ENCODE measurements around the gene YY2.
"Not testable (repeated sequence)": the region's sequence is repeated elsewhere in the genome, so short reads cannot be mapped to it uniquely, and the experiment has no call there.

Gene YY2

GRCh38 chrX:21856504-21856903 lies 717 bp downstream of the YY2 start:
- Histone ChIP-seq H3K27ac (no peak overlapping the region), H3K4me3 (no peak overlapping the region), H3K36me3 (ENCODE audit: insufficient read depth, low read length) (peaks cover 13% of the 10 kb centered on the region), H3K9me3 (ENCODE audit: low read depth, low read length) (no peaks in the 10 kb centered on the region), H3K9ac (ENCODE audit: insufficient read length) (no peak overlapping the region)
- DNase-seq (ENCODE audit: low read depth, low spot score) = no peak
- TF ChIP-seq EZH2 (IDR thresholded peaks at IDR 0.05) (no peak), FOXP2 (optimal IDR thresholded peaks at IDR 0.05; ENCODE audit: control extremely low read depth, extremely low read length, insufficient read depth) (no peak), POLR2AphosphoS5 (IDR thresholded peaks at IDR 0.05; ENCODE audit: borderline replicate concordance, low read depth, low read length) (no peak)

DNA sequence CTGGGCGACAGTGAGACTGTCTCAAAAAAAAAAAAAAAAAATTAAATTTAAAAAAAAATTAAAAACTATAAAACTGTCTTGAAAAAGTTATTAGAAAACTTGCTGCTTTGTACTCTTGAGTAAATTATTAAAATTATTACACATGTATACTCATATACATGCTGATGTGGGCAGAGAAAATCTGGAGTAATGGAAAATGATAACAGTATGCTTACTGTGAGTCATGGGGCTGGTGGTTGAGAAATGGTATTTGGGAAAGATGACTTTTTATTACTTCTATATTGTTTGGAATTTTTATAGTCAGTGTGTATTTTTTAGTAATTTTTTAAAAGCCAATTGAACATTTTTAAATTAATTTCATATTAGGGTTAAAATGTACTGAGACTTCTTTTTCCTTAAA lies 7.5 kb downstream of the YY2 start:
- no peak for DNase-seq (ENCODE audit: low read depth, low spot score)

GRCh38 chrX:21865436-21865835 lies 9.6 kb downstream of the YY2 start:
- no peak for DNase-seq (ENCODE audit: low read depth, low spot score)

More for the DNA sequence above, 7.5 kb downstream of the YY2 start:
- Histone ChIP-seq H3K4me3 (no peak overlapping the region), H3K36me3 (ENCODE audit: insufficient read depth, low read length) (no peaks in the 10 kb centered on the region), H3K27ac (no peak overlapping the region), H3K9ac (ENCODE audit: insufficient read length) (no peak overlapping the region), H3K9me3 (ENCODE audit: low read depth, low read length) (no peaks in the 10 kb centered on the region)
- TF ChIP-seq POLR2AphosphoS5 (IDR thresholded peaks at IDR 0.05; ENCODE audit: borderline replicate concordance, low read depth, low read length) (no peak), FOXP2 (optimal IDR thresholded peaks at IDR 0.05; ENCODE audit: control extremely low read depth, extremely low read length, insufficient read depth) (no peak), EZH2 (IDR thresholded peaks at IDR 0.05) (no peak)

GRCh38 chrX:21870494-21870893 lies 14.7 kb downstream of the YY2 start:
- no peak for DNase-seq (ENCODE audit: low read depth, low spot score)
- Histone ChIP-seq H3K4me3 (no peak overlapping the region), H3K36me3 (ENCODE audit: insufficient read depth, low read length) (no peaks in the 10 kb centered on the region), H3K27ac (no peak overlapping the region), H3K9me3 (ENCODE audit: low read depth, low read length) (no peaks in the 10 kb centered on the region), H3K9ac (ENCODE audit: insufficient read length) (no peak overlapping the region)
- TF ChIP-seq POLR2AphosphoS5 (IDR thresholded peaks at IDR 0.05; ENCODE audit: borderline replicate concordance, low read depth, low read length) (no peak), EZH2 (IDR thresholded peaks at IDR 0.05) (no peak), FOXP2 (optimal IDR thresholded peaks at IDR 0.05; ENCODE audit: control extremely low read depth, extremely low read length, insufficient read depth) (no peak)

More at GRCh38 chrX:21865436-21865835, 9.6 kb downstream of the YY2 start:
- Histone ChIP-seq H3K4me3 (no peak overlapping the region), H3K27ac (no peak overlapping the region), H3K9ac (ENCODE audit: insufficient read length) (no peak overlapping the region), H3K9me3 (ENCODE audit: low read depth, low read length) (no peaks in the 10 kb centered on the region), H3K36me3 (ENCODE audit: insufficient read depth, low read length) (no peaks in the 10 kb centered on the region)
- TF ChIP-seq EZH2 (IDR thresholded peaks at IDR 0.05) = no peak
- TF ChIP-seq POLR2AphosphoS5 (IDR thresholded peaks at IDR 0.05; ENCODE audit: borderline replicate concordance, low read depth, low read length) = no peak
- TF ChIP-seq FOXP2 (optimal IDR thresholded peaks at IDR 0.05; ENCODE audit: control extremely low read depth, extremely low read length, insufficient read depth) = no peak

DNA sequence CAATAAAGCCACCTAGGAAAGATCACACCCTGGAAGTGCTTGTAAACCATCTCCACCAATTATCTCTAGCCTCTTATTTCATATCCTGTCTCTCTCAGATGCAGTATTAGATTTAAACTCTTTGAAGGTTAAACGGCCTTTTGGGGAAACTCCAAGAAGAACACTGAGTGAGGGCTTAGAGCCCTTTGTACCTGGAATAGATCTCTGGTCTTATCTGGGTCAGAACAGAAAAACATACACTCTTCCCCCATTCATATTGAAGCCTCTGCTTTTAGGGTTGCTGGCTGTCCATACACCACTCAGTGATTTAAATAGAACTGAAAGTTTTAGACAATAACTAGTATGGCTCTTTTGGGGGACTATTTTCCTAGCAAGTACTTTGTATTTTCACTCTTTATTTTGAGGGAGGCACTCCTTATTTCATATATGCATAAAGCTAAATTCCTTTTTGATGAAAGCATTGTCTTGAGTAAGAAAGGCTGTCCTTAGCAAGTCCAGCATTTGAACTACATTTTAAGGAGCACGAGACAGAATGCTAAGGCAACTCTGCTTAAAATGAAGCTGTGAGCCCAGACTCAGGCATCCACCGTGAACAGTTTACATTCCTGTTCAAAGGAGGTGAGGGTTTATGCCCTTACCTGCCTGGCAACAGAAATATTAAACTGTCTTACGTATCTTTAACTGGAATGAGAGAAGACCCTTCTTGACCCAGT lies 17.4 kb downstream of the YY2 start:
- no peak overlapping the region for H3K27ac ChIP-seq
- H3K9ac ChIP-seq (ENCODE audit: insufficient read length) = no peak overlapping the region
- no peaks in the 10 kb centered on the region for H3K36me3 ChIP-seq (ENCODE audit: insufficient read depth, low read length)
- TF ChIP-seq POLR2AphosphoS5 (IDR thresholded peaks at IDR 0.05; ENCODE audit: borderline replicate concordance, low read depth, low read length) = no peak
- no peak for TF ChIP-seq FOXP2 (optimal IDR thresholded peaks at IDR 0.05; ENCODE audit: control extremely low read depth, extremely low read length, insufficient read depth)
- TF ChIP-seq EZH2 (IDR thresholded peaks at IDR 0.05) = no peak
- no peak overlapping the region for H3K4me3 ChIP-seq
- no peak for DNase-seq (ENCODE audit: low read depth, low spot score)
- H3K9me3 ChIP-seq (ENCODE audit: low read depth, low read length) = no peaks in the 10 kb centered on the region

GRCh38 chrX:21874182-21874581 lies 18.4 kb downstream of the YY2 start:
- not testable (repeated sequence) for H3K9ac ChIP-seq (ENCODE audit: insufficient read length)

DNA sequence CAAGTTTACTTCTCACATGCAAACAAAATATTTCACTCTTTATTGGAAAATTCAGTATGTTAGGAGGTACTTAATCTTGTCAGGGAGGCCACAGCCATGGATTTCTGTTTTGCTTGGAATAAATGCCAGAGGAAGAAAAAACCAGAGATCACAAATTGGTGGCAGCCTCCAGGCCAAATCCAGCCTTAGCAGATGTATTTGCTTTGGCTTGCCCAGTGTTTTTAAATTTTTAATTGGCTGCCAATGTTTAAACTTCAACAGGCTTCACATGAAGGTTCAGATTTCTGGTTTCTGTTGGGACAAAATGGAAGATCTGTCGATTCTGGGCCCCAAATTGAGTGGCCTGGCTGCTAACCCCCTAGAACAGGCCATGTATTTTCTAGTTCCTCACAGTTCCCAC lies 19.2 kb downstream of the YY2 start:
- H3K36me3 ChIP-seq (ENCODE audit: insufficient read depth, low read length) = no peaks in the 10 kb centered on the region
- no peak overlapping the region for H3K9ac ChIP-seq (ENCODE audit: insufficient read length)
- H3K9me3 ChIP-seq (ENCODE audit: low read depth, low read length) = no peaks in the 10 kb centered on the region
- TF ChIP-seq POLR2AphosphoS5 (IDR thresholded peaks at IDR 0.05; ENCODE audit: borderline replicate concordance, low read depth, low read length) (no peak), FOXP2 (optimal IDR thresholded peaks at IDR 0.05; ENCODE audit: control extremely low read depth, extremely low read length, insufficient read depth) (no peak), EZH2 (IDR thresholded peaks at IDR 0.05) (no peak)
- no peak overlapping the region for H3K27ac ChIP-seq
- H3K4me3 ChIP-seq = no peak overlapping the region
- no peak for DNase-seq (ENCODE audit: low read depth, low spot score)

More at GRCh38 chrX:21874182-21874581, 18.4 kb downstream of the YY2 start:
- H3K4me3 ChIP-seq; H3K9me3 ChIP-seq (ENCODE audit: low read depth, low read length); DNase-seq (ENCODE audit: low read depth, low spot score); H3K36me3 ChIP-seq (ENCODE audit: insufficient read depth, low read length); H3K27ac ChIP-seq: not testable (repeated sequence)

- TF ChIP-seq FOXP2 (optimal IDR thresholded peaks at IDR 0.05; ENCODE audit: control extremely low read depth, extremely low read length, insufficient read depth) (no peak), EZH2 (IDR thresholded peaks at IDR 0.05) (no peak), POLR2AphosphoS5 (IDR thresholded peaks at IDR 0.05; ENCODE audit: borderline replicate concordance, low read depth, low read length) (no peak)
- Histone ChIP-seq H3K27ac (no peak overlapping the region), H3K4me3 (no peak overlapping the region), H3K9ac (ENCODE audit: insufficient read length) (no peak overlapping the region), H3K36me3 (ENCODE audit: insufficient read depth, low read length) (no peaks in the 10 kb centered on the region), H3K9me3 (ENCODE audit: low read depth, low read length) (no peaks in the 10 kb centered on the region)
- no peak for DNase-seq (ENCODE audit: low read depth, low spot score)
Measured at GRCh38 chrX:21881881-21882574, 26.2 kb downstream of the YY2 start.

Measured in SK-N-MC (cell line).